ENCODE data around the gene MBNL1.

MBNL1 gene

GRCh38 chr3:152241142-152242017 is 27.3 kb upstream of the MBNL1 start:
- TF ChIP-seq, protein P1, sequence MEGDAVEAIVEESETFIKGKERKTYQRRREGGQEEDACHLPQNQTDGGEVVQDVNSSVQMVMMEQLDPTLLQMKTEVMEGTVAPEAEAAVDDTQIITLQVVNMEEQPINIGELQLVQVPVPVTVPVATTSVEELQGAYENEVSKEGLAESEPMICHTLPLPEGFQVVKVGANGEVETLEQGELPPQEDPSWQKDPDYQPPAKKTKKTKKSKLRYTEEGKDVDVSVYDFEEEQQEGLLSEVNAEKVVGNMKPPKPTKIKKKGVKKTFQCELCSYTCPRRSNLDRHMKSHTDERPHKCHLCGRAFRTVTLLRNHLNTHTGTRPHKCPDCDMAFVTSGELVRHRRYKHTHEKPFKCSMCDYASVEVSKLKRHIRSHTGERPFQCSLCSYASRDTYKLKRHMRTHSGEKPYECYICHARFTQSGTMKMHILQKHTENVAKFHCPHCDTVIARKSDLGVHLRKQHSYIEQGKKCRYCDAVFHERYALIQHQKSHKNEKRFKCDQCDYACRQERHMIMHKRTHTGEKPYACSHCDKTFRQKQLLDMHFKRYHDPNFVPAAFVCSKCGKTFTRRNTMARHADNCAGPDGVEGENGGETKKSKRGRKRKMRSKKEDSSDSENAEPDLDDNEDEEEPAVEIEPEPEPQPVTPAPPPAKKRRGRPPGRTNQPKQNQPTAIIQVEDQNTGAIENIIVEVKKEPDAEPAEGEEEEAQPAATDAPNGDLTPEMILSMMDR (IDR thresholded peaks at IDR 0.05), result no peak
- TF ChIP-seq ZFX (IDR thresholded peaks at IDR 0.05; ENCODE audit: borderline replicate concordance), result no peak
- no peak overlapping the region for H3K27ac ChIP-seq

DNA sequence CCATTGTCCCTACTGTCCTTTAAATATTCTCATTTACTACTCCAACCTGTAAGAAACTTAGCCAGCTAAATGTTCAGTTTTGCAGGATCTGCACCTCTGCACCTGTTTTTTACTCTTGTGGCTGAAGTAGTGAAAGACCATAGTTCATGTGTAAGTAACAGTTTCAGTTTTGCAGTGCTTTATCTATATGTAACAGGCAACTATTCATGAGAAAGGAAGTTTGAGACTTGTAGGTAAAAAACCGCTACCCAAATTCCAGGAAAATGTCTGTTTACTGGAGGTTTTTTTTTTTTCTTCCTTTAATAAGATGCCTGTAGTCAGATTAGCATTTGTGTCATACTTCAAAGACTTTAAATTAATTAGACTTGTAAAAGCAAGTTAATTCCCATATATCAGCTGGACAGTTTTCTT is 25.4 kb upstream of the MBNL1 start:
- TF ChIP-seq, protein P1 (IDR thresholded peaks at IDR 0.05), result no peak
- no peak for TF ChIP-seq ZFX (IDR thresholded peaks at IDR 0.05; ENCODE audit: borderline replicate concordance)
- no peak overlapping the region for H3K27ac ChIP-seq

DNA sequence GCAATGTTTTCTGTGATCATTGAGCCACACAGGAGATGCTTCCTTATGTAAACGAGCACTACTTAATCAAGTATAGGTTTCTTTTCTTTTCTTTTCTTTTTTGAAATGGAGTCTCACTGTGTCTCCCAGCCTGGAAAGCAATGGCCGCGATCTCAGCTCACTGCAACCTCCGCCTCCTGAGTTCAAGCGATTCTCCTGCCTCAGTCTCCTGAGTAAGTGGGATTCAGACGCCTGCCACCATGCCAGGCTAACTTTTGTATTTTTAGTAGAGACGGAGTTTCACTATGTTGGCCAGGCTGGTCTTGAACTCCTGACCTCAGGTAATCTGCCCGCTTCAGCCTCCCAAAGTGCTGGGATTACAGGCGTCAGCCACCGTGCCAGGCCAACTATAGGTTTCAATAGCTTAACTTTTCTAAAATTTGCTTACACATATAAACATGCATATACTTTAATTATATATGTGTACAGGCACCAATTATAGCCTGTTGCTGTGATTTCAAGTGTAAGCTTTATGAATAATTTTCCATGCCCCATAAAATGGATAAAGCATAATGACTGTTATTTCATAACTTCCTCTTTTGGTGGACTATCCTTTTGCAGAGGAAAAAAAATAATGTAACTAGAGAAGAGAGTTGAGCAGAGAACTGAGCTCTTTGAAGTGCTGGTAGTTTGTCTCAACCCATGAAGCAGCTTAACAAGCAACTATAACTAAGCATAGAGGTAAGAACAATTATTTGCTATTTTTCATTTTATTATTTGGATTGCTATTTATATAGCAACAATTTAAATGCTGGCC is 24.8 kb upstream of the MBNL1 start:
- no peak overlapping the region for H3K27ac ChIP-seq
- TF ChIP-seq, protein P1 (IDR thresholded peaks at IDR 0.05), result no peak
- TF ChIP-seq ZFX (IDR thresholded peaks at IDR 0.05; ENCODE audit: borderline replicate concordance), result no peak

DNA sequence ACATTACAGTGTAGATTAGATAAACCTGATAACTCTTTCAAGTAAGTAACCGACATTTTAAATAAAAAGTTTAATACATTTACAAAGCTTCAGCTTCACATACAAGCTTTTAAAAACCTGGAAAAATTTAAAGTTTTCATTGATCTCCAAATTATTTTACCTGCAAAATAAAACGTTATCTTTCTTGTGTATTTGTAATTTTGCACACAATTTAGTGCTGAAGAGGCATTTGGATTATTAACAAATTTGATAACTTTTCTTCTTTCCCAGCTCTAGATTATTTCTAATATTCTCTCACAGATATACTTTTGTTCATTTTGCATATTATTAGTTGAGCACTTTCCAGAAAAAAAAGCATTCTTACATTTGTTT is 24.2 kb upstream of the MBNL1 start:
- no peak for TF ChIP-seq ZFX (IDR thresholded peaks at IDR 0.05; ENCODE audit: borderline replicate concordance)
- TF ChIP-seq, protein P1 (IDR thresholded peaks at IDR 0.05), result no peak

GRCh38 chr3:152245498-152246170 is 23.1 kb upstream of the MBNL1 start:
- no peak overlapping the region for H3K27ac ChIP-seq
- TF ChIP-seq ZFX (IDR thresholded peaks at IDR 0.05; ENCODE audit: borderline replicate concordance), result no peak
- TF ChIP-seq, protein P1 (IDR thresholded peaks at IDR 0.05), result no peak

More for the DNA sequence above, 24.2 kb upstream of the MBNL1 start:
- no peak overlapping the region for H3K27ac ChIP-seq

- TF ChIP-seq, protein P1 (IDR thresholded peaks at IDR 0.05), result no peak
- TF ChIP-seq ZFX (IDR thresholded peaks at IDR 0.05; ENCODE audit: borderline replicate concordance), result no peak
- no peak overlapping the region for H3K27ac ChIP-seq
These were observed 16.8 kb upstream of the MBNL1 start for GRCh38 chr3:152251916-152252315.
